ENCODE data around the gene MAGED1.

DNA sequence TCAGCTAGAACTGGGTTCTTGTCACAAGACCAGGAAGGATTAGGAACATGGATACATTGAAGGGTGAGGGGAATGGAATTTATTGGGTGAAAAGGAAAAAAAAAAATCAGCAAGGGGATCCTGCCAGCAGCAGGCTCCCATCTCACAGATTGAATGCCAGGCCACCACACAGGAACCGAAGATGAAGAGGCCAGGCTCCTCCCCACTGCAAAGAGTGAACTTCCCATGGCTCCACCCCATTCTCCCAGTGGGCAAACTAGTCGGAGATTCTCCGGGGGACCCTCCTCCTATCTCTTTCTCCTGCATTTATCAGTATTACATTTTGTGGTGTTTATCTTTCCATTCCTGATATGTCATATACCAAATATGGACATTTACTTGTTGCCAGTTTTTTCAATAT, 46.0 kb upstream of the MAGED1 start:
- TF ChIP-seq, protein P1, sequence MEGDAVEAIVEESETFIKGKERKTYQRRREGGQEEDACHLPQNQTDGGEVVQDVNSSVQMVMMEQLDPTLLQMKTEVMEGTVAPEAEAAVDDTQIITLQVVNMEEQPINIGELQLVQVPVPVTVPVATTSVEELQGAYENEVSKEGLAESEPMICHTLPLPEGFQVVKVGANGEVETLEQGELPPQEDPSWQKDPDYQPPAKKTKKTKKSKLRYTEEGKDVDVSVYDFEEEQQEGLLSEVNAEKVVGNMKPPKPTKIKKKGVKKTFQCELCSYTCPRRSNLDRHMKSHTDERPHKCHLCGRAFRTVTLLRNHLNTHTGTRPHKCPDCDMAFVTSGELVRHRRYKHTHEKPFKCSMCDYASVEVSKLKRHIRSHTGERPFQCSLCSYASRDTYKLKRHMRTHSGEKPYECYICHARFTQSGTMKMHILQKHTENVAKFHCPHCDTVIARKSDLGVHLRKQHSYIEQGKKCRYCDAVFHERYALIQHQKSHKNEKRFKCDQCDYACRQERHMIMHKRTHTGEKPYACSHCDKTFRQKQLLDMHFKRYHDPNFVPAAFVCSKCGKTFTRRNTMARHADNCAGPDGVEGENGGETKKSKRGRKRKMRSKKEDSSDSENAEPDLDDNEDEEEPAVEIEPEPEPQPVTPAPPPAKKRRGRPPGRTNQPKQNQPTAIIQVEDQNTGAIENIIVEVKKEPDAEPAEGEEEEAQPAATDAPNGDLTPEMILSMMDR (IDR thresholded peaks at IDR 0.05 in 8 of 11, conservative IDR thresholded peaks at IDR 0.05 in 3 of 11), result no peak
- TF ChIP-seq POLR2AphosphoS5 (IDR thresholded peaks at IDR 0.05), result no peak
